K562 (cell line): ENCODE results near the gene COMMD8. TPM values are rescaled to one million over a fixed set of nuclear protein-coding genes. Genes with fewer than 3 reads are reported as not detected.

Experiments
- ATAC-seq: fragments of 200-7000 bp; cut with Tn5 transposase; 3 replicates; pipeline ENCODE4 v1.9.1; 2020; ENCODE audit warnings: moderate library complexity
- Bru-seq: library from RNA; stranded (reverse); fragments of 400-500 nt; gene quantifications from one replicate; lab custom pipeline; 2021; lab: Mats Ljungman, UMichigan
- BruChase-seq, 2 experiments: library from RNA; stranded (reverse); fragments of 400-500 nt; gene quantifications; one replicate each; lab custom pipeline; 2021; lab: Mats Ljungman, UMichigan
- BruUV-seq: library from RNA; stranded (reverse); fragments of 400-500 nt; replicated peaks from 2 replicates; lab custom pipeline; 2021; lab: Mats Ljungman, UMichigan
- CTCF ChIA-PET: fragments of 300-600 bp; formaldehyde crosslinking; extraction: SDS; loops from one replicate; lab custom pipeline; 2021; ENCODE audit warnings: low intra/inter-chr PET ratio; lab: Yijun Ruan, JAX
- POLR2A ChIA-PET: fragments of 300-600, 350-650 bp; sonication (Branson Sonifier 250); formaldehyde crosslinking; extraction: SDS; loops from one replicate; lab custom pipeline; 2021; ENCODE audit warnings: antibody characterized with exemption, inconsistent platforms; lab: Yijun Ruan, JAX
- DNase-seq, 4 experiments: peaks; one replicate each; pipeline versions ENCODE4 v3.0.0 to v3.0.0-alpha.2; 2011 to 2018; ENCODE audit warnings: low spot score in 3 of 4, mixed read lengths in 3 of 4; ENCODE audit errors: extremely low read depth in 1 of 4
- FAIRE-seq: peaks from 2 replicates; lab custom pipeline; 2011; peaks lifted over from hg19 to GRCh38; lab: Jason Lieb, UNC
- H2AFZ ChIP-seq: 2 replicates; pipeline ENCODE4 v1.6.0; 2011; ENCODE audit warnings: low read depth, low read length, control low read depth, inconsistent platforms
- H3K27ac ChIP-seq: fragments of 200-600 bp; 3 replicates; pipeline ENCODE4 v1.8.0; 2011; ENCODE audit warnings: low read depth, mild to moderate bottlenecking, control low read depth, inconsistent platforms, low read length, moderate library complexity, mixed read lengths; ENCODE audit errors: extremely low read depth
- H3K27me3 ChIP-seq, 2 experiments: fragments of 300-600 bp in 1 of 2; 2 replicates in 1 of 2; 3 replicates in 1 of 2; pipeline versions ENCODE4 v1.6.0 to v1.8.0; 2011; ENCODE audit warnings: inconsistent platforms in 2 of 2, low read length in 2 of 2, mild to moderate bottlenecking in 1 of 2, mixed read lengths in 1 of 2, moderate library complexity in 1 of 2; ENCODE audit not compliant: control insufficient read depth in 2 of 2, insufficient read depth in 2 of 2
- H3K36me3 ChIP-seq: fragments of 300-600 bp; 3 replicates; pipeline ENCODE4 v1.8.0; 2011; ENCODE audit warnings: mild to moderate bottlenecking, low read length, inconsistent platforms; ENCODE audit not compliant: control insufficient read depth, insufficient read depth
- H3K4me1 ChIP-seq, 2 experiments: fragments of 200-600 bp in 1 of 2; replicated peaks in 1 of 2; 2 replicates in 1 of 2; 3 replicates in 1 of 2; pipeline versions ENCODE4 v1.5.1 to v1.8.0; 2011; ENCODE audit warnings: inconsistent platforms in 2 of 2, low read length in 2 of 2, mild to moderate bottlenecking in 1 of 2, mixed read lengths in 1 of 2, moderate library complexity in 1 of 2; ENCODE audit not compliant: control insufficient read depth in 2 of 2, insufficient read depth in 2 of 2
- H3K4me2 ChIP-seq: 2 replicates; pipeline ENCODE4 v1.6.1; 2011; ENCODE audit warnings: low read length, control low read depth, inconsistent platforms, mixed read lengths; ENCODE audit not compliant: insufficient read depth
- H3K4me3 ChIP-seq: fragments of 200-600 bp; sonication (generic), shearing (Covaris generic); 2 replicates; pipeline ENCODE4 v1.5.1; 2016; ENCODE audit warnings: control low read depth, inconsistent platforms
- H3K79me2 ChIP-seq: fragments of 200-600 bp; 3 replicates; pipeline ENCODE4 v1.8.0; 2011; ENCODE audit warnings: low read length, inconsistent platforms; ENCODE audit not compliant: control insufficient read depth, insufficient read depth
- H3K9ac ChIP-seq, 2 experiments: 2 replicates each; pipeline versions ENCODE4 v1.6.0 to v1.6.1; 2011; ENCODE audit warnings: low read depth in 2 of 2, low read length in 2 of 2, control low read depth in 1 of 2, inconsistent platforms in 1 of 2, mild to moderate bottlenecking in 1 of 2, mixed read lengths in 1 of 2; ENCODE audit not compliant: insufficient read depth in 1 of 2
- H3K9me1 ChIP-seq: one replicate; pipeline ENCODE4 v1.6.0; 2011; ENCODE audit warnings: inconsistent platforms, mild to moderate bottlenecking, low read length, moderate library complexity; ENCODE audit not compliant: control insufficient read depth, insufficient read depth
- H3K9me3 ChIP-seq: replicated peaks from 2 replicates; pipeline ENCODE4 v1.5.1; 2011; ENCODE audit warnings: low read depth, low read length, inconsistent platforms; ENCODE audit not compliant: control insufficient read depth, insufficient read depth
- H4K20me1 ChIP-seq: replicated peaks from 2 replicates; pipeline ENCODE4 v1.6.1; 2011; ENCODE audit warnings: low read length, inconsistent platforms, mixed read lengths; ENCODE audit not compliant: control insufficient read depth, insufficient read depth
- ELF2 ChIP-seq: fragments of 250-450 bp; sonication (Bioruptor Pico); IDR thresholded peaks from 2 replicates; pipeline ENCODE4 v1.5.0; 2021; ENCODE audit warnings: mild to moderate bottlenecking
- GABPB1 ChIP-seq: sonication (generic); formaldehyde crosslinking; IDR thresholded peaks from 2 replicates; pipeline ENCODE4 v1.8.0; 2022; ENCODE audit warnings: mild to moderate bottlenecking, missing genetic modification reagents
- PTTG1 ChIP-seq: fragments of 450-650 bp; IDR thresholded peaks from 2 replicates; pipeline ENCODE4 v1.6.1; 2016; ENCODE audit warnings: low read depth, mild to moderate bottlenecking, missing genetic modification characterization, missing compliant biosample characterization
- SOX6 ChIP-seq: fragments of 450-650 bp; IDR thresholded peaks from 2 replicates; pipeline ENCODE4 v1.6.1; 2014; ENCODE audit warnings: mild to moderate bottlenecking
- SP1 ChIP-seq: sonication (generic); formaldehyde crosslinking; IDR thresholded peaks from 2 replicates; pipeline ENCODE4 v1.8.1; 2022; ENCODE audit warnings: mild to moderate bottlenecking, missing genetic modification reagents
- SRF ChIP-seq, 2 experiments: fragments of 250-450, 450-650 bp in 1 of 2; sonication (Bioruptor Pico) in 1 of 2; sonication (generic) in 1 of 2; formaldehyde crosslinking; IDR thresholded peaks; 2 replicates each; pipeline versions ENCODE4 v1.5.0 to v1.5.1; 2020 to 2022; ENCODE audit warnings: mild to moderate bottlenecking in 1 of 2, missing genetic modification reagents in 1 of 2
- YY1 ChIP-seq, 3 experiments: IDR thresholded peaks; 2 replicates each; pipeline ENCODE4 v1.6.1; 2011; ENCODE audit warnings: low read length in 2 of 3, mild to moderate bottlenecking in 2 of 3, moderate library complexity in 2 of 3, borderline replicate concordance in 1 of 3, control low read depth in 1 of 3, low read depth in 1 of 3; ENCODE audit not compliant: insufficient read depth in 3 of 3, insufficient replicate concordance in 2 of 3, control insufficient read depth in 1 of 3, insufficient read length in 1 of 3; ENCODE audit errors: extremely low read depth in 1 of 3
- ZBED1 ChIP-seq: IDR thresholded peaks from 2 replicates; pipeline ENCODE4 v1.6.1; 2014
- ZNF316 ChIP-seq: fragments of 450-650 bp; IDR thresholded peaks from 2 replicates; pipeline ENCODE4 v1.6.1; 2016
- ZNF384 ChIP-seq: IDR thresholded peaks from 2 replicates; pipeline ENCODE4 v1.6.1; 2012; ENCODE audit warnings: low read depth, low read length, improper control_type of control experiment
- WGBS: fragments of 100-300 bp; shearing (Covaris generic); methylation state at CpG from one replicate; pipeline ENCODE4 v1.1.6; 2016; ENCODE audit warnings: low coverage, mixed read lengths; ENCODE audit not compliant: insufficient coverage; ENCODE audit errors: missing lambda C conversion rate; 5-methylcytosine and 5-hydroxymethylcytosine counted together
- in situ Hi-C: fragments of 300-500 bp; cut with MboI; formaldehyde crosslinking; loops from 4 replicates; pipeline ENCODE4 v1.15.0; 2018; ENCODE audit warnings: inconsistent platforms, mixed read lengths
- intact Hi-C: fragments of 100-400 bp; cut with micrococcal nuclease; formaldehyde crosslinking; loops from 2 replicates; pipeline ENCODE4 v1.14.2; 2022
- long read RNA-seq, 3 experiments: library from polyadenylated mRNA in 2 of 3; library from RNA in 1 of 3; unstranded in 2 of 3; stranded (forward) in 1 of 3; transcript quantifications; one replicate each; pipeline ENCODE4 v2.0.0, GENCODE V29; 2019 to 2022
- polyA minus RNA-seq, 3 experiments: library from RNA; depleted of rRNA, polyadenylated mRNA; stranded (reverse); fragments of >200 nt; gene quantifications; 2 replicates each; pipeline ENCODE4 v1.2.3, GENCODE V29; 2011
- polyA plus RNA-seq, 8 experiments: library from polyadenylated mRNA; depleted of rRNA in 4 of 8; stranded (reverse) in 5 of 8; unstranded in 3 of 8; fragments of >200 nt; fragmentation: Nextera tagmentation in 2 of 8; fragmentation: Illumina TruSeq in 1 of 8; extraction: Ambion mirVana in 2 of 8; extraction: Trizol in 1 of 8; gene quantifications; 2 replicates each; pipeline versions ENCODE4 v1.2.1 to v1.2.3, GENCODE V29; 2011 to 2014; ENCODE audit warnings: inconsistent platforms in 1 of 8, missing spikeins in 1 of 8
- total RNA-seq, 7 experiments: library from RNA; depleted of rRNA in 6 of 7; stranded (reverse); fragments of >200 nt in 6 of 7; fragmentation: Illumina TruSeq in 2 of 7; extraction: Trizol in 2 of 7; gene quantifications; 2 replicates each; pipeline versions ENCODE4 v1.2.1 to v1.2.3, GENCODE V29; 2011 to 2021; ENCODE audit warnings: low replicate concordance in 1 of 7

COMMD8 gene
- 1.1 and 3.3 TPM in 2 replicates for total RNA-seq (2011; cell fraction: chromatin; rRNA removed; ENCODE audit: low replicate concordance)
- total RNA-seq (2011; cell fraction: nucleolus; rRNA removed): 0.53 and 0.83 TPM in 2 replicates
- 1.2 and 3.1 TPM in 2 replicates for total RNA-seq (2011; cell fraction: nucleoplasm; rRNA removed)
- total RNA-seq (2014; rRNA removed) (7.6 and 11.2 TPM in 2 replicates), total RNA-seq (2014; rRNA removed; fragmentation: Illumina TruSeq; extraction: Trizol) (17.2 and 20.0 TPM in 2 replicates), total RNA-seq (2015; rRNA removed; fragmentation: Illumina TruSeq; extraction: Trizol) (12.3 and 13.1 TPM in 2 replicates), total RNA-seq (2021) (12.7 and 15.2 TPM in 2 replicates), polyA plus RNA-seq (2011; rRNA removed) (10.4 and 17.0 TPM in 2 replicates), polyA plus RNA-seq (2014; fragmentation: Illumina TruSeq; extraction: Trizol) (7.3 and 8.8 TPM in 2 replicates), polyA plus RNA-seq (2014; fragmentation: Nextera tagmentation; extraction: Ambion mirVana) (10 to 100 TPM; 36.3 to 41.0 TPM), polyA plus RNA-seq (2014; rRNA removed) (11.2 and 11.9 TPM in 2 replicates), polyA minus RNA-seq (2011; rRNA and poly(A)+ RNA removed) (6.2 and 7.5 TPM in 2 replicates), Bru-seq, nascent RNA (percentile 62 among the genes with signal in this experiment), BruChase-seq, experiment 1, labeled RNA remaining after a 2-hour chase (percentile 56 among the genes with signal in this experiment), BruChase-seq, experiment 2, labeled RNA remaining after a 6-hour chase (percentile 55 among the genes with signal in this experiment)
- 1.00 and 2.6 TPM in 2 replicates for polyA plus RNA-seq (2011; cell fraction: cytosol; rRNA removed)
- 1.3 and 1.8 TPM in 2 replicates for polyA plus RNA-seq (2011; cell fraction: nucleus; rRNA removed)
- polyA plus RNA-seq (2012): 11.6 and 13.0 TPM in 2 replicates
- polyA minus RNA-seq (2011; cell fraction: cytosol; rRNA and poly(A)+ RNA removed): 0.91 and 1.9 TPM in 2 replicates
- 2.2 and 4.6 TPM in 2 replicates for polyA minus RNA-seq (2011; cell fraction: nucleus; rRNA and poly(A)+ RNA removed)
- long read RNA-seq, experiment 1, transcript COMMD8-201 (5 exons, 1,469 nt): major isoform, 39 of 55 reads
- long read RNA-seq, experiment 1, partial matches to known transcripts: 4 of 55 reads
- long read RNA-seq, experiment 1, other reads (novel, unspliced or antisense): 12 of 55 reads
- long read RNA-seq, experiment 2, partial matches to known transcripts: 0 of 11 reads
- long read RNA-seq, experiment 2, other reads (novel, unspliced or antisense): 8 of 11 reads
- long read RNA-seq, experiment 3, transcript COMMD8-201 (5 exons, 1,469 nt): major isoform, 26 of 34 reads
- long read RNA-seq, experiment 3, partial matches to known transcripts: 0 of 34 reads
- long read RNA-seq, experiment 3, other reads (novel, unspliced or antisense): 8 of 34 reads

DNA sequence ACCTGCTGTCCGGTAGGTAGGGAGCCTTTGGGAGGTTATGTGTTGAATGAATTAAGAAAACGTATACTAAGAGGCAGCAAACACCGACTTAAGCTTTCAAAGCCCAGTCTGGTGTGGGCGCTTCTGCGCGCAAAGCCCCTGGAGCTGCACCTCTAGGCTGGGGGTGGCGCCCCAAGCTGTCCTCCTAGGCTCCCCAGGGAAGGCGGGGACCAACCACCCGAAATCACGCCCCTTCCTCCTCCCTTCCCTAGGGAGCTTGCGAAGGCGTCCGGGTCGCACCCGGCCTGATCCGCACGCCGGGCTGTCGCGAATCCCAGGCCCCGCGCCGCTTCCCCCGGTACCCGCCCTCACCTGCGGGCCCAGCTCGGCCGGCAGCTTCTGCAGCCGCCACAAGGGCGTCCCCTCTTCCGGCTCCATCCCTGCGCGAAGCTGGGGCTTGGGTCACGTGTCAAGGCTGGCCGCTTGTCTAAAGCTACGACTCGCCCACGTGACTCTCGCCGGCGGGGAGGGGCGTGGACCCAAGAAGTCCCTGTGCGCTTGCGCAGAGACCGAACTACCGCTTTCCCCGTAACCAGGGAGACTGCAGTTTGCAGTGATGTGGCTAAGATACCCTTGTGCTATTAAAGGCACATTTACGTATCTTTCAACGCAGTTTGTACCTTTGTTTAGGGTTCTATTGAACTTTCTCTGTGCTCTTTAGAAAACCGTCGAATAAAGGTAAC lies at the start of gene COMMD8:
Gene COMMD8, minus strand, starts transcription at position 468 of the 722 bp plus-strand sequence. Its CDS starts 51 bp downstream, at position 417.
- Histone ChIP-seq H3K9me3 (no peaks in the 10 kb centered on the region), H3K4me2 (peak within 1 kb of the TSS; percentile 90), H3K9me1 (no peaks in the 10 kb centered on the region), H3K4me1 (peaks cover 2 to 5% of the 10 kb centered on the region in 2 experiments; a peak in 3 of 5 replicates), H3K27ac (peak within 1 kb of the TSS; percentile 27; the same call in 2 of the 3 replicates), H3K79me2 (no peaks in the 10 kb centered on the region), H3K27me3 (no peaks in the 10 kb centered on the region), H3K36me3 (peaks cover 2% of the 10 kb centered on the region; the same call in 1 of the 3 replicates), H4K20me1 (no peaks in the 10 kb centered on the region), H3K4me3 (peak within 1 kb of the TSS; percentile 61), H2AFZ (peak within 1 kb of the TSS; percentile 93), H3K9ac (peak within 1 kb of the TSS; percentile 63 to 79)
- ChIA-PET CTCF (no interaction called here), POLR2A (interaction anchor here (0.6 to 1.5 kb wide), 3 partner anchors 9 to 477 kb away, joined by 3 to 5 read pairs (median 4); no protein-coding TSS in a partner anchor)
- in situ Hi-C loops (no loop called here), intact Hi-C loops (no loop called here)
- TSS peak; percentile 70 for BruUV-seq
- FAIRE-seq: peak; percentile 95
- peak; percentile 98 for ATAC-seq
- under 1% methylated on average over 48 of the region's 51 CpGs for WGBS
- DNase-seq: peak; percentile 94 to 97 (median 96)
- no peak for TF ChIP-seq PTTG1 (tag)
- peak; percentile 72 for TF ChIP-seq SP1 (CRISPR knock-in tag)
- TF ChIP-seq ZNF384: no peak
- TF ChIP-seq GABPB1 (CRISPR knock-in tag): peak; percentile 70; the same call in 1 of the 2 replicates
- 0 out of 2 replicates have a peak, but pooled peaks have one; percentile 29 for TF ChIP-seq ZBED1
- TF ChIP-seq SRF (CRISPR knock-in tag; IDR thresholded peaks at IDR 0.05): no peak; a peak in 1 of 4 replicates
- peak; percentile 81; the same call in 1 of the 2 replicates for TF ChIP-seq ELF2 (CRISPR knock-in tag)
- peak in 1 of 3 experiments; percentile 65 for TF ChIP-seq YY1 (IDR thresholded peaks at IDR 0.05; ENCODE audit: borderline replicate concordance in 1 of 3, control insufficient read depth in 1 of 3, extremely low read depth in 1 of 3, insufficient read depth in 3 of 3, insufficient read length in 1 of 3, insufficient replicate concordance in 2 of 3, low read depth in 1 of 3, low read length in 2 of 3)
- 0 out of 2 replicates have a peak, but pooled peaks have one; percentile 25 for TF ChIP-seq SOX6
- no peak for TF ChIP-seq ZNF316
